Fibroblast of the conjunctiva (primary cell): Measurements from ENCODE around the gene SFXN5.

Experiments
- DNase-seq: peaks from one replicate; pipeline ENCODE4 v3.0.0-alpha.2; 2010; ENCODE audit warnings: low read depth

The SFXN5 gene

DNA sequence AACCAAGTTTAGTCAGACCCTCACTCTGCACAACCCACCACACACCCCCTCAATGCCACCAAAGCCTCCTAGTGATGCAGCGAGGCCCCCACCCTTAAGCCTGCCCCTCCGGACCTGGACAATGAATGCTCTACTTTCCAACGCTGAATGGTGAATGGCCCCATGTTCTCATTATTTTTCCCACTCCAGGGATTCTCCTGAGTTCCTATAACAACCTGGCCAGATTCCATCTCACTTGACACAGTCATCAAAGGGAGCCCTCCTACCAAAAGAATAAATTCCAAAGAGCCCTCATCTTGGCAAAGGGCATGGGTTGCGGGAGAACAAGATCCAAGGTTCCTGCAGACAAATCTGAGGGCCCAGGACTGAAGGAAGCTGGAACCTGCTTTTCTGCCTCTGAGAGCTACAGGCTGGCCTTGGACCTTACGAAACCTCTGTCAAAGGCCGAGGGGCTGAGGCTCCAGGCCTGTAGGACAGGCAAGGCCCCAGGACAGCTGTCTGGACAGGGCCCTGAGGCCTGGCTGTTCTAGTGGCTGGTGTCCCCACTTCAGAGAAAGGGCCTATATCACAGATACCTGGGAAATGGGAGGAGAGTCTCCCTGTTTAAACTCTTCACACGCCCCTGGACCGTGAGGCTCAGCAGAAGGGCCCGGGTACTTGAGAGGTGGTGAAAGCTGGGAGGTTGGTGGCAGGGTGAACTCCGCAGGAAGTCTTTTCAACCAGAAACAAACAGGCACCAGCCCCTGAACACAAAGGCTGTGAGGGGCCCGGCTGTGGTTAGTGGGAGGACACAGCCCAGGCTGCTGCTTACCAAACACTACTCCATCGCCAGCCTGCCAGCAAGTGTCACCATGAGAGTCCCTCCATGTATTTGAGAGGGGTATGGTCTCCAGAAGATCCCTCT is 27.3 kb downstream of the SFXN5 start:
- DNase-seq: no peak

DNA sequence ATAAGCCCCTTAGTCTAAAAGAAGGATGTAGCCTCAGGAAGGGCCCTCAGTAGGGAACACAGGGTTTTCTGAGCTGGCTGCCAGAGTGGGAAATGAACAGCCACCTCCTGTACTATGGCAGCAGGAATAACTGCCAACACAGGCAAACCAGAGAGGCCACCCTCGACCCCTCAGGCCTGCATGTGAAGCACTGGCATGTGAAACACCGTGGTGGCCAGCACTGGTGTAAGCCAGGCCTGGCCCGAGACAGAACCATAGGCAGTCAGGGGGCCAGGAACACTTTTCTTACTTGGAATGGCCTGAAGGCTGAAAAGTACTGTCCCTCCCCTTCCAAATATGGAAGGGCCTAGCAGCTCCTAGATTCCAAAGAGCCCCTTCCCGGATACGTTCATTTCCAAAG is 28.2 kb downstream of the SFXN5 start:
- no peak for DNase-seq

DNA sequence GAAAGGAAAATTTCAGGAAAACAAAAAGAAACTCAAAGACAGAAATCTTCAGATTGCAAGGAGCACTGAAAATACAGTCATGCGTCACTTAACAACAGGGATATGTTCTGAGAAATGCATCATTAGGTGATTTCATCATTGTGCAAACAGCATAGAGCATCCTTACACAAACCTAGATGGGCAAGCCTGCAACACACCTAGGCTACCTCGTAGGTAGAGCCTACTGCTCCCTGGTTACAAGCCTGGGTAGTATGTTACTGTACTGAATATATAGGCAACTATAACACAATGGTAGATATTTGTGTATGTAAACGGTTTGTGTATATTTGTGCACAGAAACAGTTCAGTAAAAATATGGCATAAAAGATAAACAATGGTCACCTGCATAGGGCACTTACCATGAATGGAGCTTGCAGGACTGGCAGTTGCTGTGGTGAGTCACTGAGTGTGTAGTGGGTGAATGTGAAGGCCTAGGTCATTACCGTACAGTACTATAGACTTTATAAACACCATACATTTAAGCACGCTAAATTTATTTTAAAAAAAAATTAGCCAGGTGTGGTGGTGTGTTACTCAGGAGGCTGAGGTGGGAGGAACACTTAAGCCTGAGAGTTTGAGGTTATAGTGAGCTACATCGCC is 33.4 kb downstream of the SFXN5 start:
- no peak for DNase-seq

DNA sequence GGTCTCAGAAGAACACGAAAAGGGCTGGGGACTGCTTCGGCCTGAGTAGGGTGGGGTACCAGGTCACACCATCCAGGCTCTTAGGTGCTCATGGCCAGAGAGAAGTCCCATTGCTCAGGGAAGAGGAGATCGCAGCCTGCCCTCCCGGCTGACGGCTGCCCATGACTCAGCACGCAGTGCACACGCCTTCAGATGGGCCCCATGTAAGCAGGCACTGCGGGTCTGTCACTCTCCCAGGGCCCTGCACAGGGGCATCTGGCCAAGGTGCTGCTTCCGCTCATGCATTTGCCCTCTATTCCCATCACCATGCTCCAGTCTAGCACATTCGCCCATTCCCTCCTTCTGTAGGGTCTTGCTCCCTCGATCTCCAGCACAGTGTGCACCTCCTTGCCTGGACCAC is 34.7 kb downstream of the SFXN5 start:
- DNase-seq: no peak

DNA sequence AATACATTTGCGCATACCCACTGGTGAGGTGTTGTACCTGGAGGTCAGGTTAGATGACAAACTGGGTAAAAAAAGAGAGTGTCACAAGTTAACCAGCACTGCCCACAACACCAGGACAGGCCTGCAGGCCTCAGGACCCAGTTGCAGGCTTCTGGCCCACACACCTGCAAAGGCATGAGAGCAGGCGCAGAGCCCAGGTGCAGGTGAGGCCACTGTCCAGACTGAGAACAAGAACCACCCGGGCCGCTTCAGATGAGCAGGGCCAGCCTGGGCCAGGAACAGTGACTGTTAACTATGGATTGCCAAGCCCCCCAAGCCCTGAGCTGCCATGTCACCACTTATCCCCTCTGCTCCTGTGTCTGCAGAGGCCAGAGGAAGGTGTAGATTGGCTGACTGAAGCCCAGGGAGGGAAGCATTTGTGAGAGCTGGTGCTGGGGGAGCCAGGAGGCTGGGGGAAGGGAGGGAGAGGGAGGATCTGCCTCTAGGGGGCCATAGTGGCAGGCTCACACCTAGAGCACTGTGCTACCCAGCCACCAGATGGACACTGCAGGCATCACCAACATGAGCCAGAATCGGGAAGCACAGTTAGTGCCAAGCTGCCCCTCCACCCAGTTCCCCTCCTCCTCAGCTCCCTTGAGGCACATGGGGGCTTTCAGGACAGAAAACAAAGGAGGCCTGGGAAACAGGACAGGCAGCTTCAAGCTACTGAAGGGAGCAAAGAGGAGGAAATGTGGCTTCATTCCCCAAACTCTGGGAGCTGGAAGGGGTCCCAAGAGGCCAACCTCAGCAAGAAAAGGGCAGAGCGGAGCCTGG is 35.4 kb downstream of the SFXN5 start:
- no peak for DNase-seq

DNA sequence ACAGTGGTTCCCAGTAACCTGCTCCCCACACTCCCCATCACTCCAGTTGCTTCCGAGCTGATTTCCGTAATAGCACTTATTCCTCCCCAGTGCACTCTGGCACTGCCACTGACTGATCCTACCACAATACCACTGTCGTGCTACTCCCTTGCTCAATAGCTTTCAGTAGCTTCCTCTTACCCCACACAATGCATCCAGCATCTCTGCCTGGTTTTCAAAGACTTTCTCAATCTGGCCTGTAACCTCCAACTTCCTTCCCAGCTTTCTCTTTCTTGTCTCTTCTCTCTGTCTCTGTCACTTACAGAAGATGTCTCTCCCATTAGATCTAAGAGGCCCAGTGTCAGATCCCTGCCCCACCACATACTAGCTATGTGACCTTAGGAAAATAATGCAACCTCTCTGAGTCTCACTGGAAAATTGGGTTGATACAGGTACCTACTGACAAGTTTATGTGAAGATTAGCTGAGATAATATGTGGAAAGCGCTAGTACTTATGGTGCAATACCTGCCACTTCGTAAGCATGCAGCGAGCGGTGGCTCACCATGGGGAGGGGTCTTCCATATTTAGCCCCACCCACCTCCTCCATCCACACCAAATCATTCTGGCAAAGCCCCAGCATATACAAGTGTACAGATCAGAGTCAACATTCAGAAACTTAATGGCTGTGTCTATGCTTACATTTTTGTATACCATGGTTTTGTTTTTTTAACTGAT is 36.7 kb downstream of the SFXN5 start:
- DNase-seq: no peak

GRCh38 chr2:73033766-73034381 is 37.6 kb downstream of the SFXN5 start:
- no peak for DNase-seq

- no peak for DNase-seq
Observed at GRCh38 chr2:73033142-73033765, 38.3 kb downstream of the SFXN5 start.

GRCh38 chr2:73032702-73033097 is 38.8 kb downstream of the SFXN5 start:
- no peak for DNase-seq

DNA sequence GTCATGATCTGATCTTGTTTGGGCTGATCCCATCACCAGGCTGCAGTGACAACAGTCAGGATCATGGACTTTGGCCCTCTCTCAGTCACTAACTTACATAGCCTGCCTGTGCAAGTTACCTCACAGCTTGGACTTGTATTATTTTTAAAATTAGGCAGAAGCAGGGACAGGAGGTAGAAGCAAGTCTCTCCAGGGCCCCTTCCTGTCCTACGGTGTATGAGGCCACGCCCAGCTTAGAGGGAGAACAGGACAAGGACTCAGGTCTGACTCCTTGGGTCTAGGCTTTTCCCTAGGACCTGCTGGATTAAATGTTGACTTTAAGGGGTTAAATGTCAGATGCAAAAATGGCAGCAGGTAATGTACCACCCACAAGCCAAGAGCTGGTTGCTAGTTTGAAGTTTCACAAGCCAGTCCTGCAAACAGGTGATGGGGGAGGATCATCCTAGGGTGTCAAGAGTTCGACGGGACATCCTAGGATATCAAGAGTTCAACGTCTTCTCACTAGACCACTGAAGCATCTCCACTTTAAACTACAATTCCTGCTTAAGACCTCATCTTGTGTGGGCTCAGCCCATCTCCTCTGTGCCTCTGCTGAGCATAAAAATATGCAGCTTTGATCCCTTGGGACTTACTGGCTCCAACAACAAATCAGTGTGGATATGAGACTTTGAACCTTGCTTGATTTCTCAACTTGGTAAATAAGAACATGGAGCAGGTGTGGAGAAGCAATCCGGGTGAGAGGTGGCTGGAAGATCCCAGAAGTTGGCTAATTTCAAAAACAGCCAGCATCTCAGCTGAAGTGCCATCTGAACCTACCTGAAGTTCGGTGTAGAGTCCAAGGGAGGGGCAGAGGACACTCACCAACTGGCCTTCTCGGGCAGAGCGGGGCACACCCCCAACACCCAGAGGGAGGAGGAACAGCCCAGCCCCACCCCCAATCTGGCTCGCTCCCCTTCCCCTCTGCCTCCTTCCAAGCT is 39.5 kb downstream of the SFXN5 start:
- DNase-seq: no peak

- no peak for DNase-seq
Observed at GRCh38 chr2:73031095-73031678, 40.3 kb downstream of the SFXN5 start.

GRCh38 chr2:73028841-73029240 is 42.7 kb downstream of the SFXN5 start:
- DNase-seq: no peak

DNA sequence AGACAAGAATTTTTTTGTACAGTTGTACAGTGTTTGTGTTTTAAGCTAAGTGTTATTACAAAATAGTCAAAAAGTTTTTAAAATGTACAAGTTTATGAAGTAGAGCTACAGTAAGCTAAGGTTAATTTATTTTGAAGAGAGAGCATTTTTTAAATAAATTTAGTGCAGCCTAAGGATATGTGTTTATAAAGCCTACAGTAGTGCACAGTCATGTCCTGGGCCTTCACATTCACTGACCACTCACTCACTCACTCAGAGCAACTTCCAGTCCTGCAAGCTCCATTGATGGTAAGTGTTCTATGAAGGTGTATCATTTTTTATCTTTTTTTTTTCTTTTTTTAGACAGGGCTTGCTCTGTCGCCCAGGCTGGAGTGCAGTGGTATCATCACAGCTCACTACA is 44.2 kb downstream of the SFXN5 start:
- no peak for DNase-seq

- no peak for DNase-seq
Observed at GRCh38 chr2:73023497-73023896, 48.0 kb downstream of the SFXN5 start.

DNA sequence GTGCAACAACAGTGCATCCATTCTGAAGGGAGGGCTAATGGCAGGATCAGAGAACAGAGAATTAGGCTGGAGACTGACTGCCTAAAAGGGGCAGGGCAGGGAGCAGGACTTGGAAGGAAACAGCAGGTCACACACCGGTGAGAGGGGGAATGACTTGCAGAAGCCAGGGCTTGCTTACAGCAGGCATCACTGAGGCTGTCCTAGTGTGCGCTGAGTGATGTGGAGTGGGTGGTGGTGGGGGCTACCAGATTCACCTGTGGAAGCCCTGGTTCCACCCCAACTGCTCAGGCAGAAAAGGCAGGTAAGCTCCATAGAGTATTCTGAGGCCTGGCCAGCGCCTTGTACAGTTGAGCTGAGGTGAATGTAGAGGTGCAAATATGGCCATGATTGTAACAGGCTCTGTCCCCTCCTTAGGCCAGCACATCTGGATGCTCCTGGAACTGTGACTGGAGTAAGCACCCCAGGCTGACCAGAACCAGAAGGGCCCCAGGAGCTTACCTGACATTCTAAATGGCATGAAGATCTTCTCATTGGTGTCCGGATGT is 49.4 kb downstream of the SFXN5 start:
- no peak for DNase-seq

GRCh38 chr2:73021371-73022010 is 50.0 kb downstream of the SFXN5 start:
- DNase-seq: no peak

DNA sequence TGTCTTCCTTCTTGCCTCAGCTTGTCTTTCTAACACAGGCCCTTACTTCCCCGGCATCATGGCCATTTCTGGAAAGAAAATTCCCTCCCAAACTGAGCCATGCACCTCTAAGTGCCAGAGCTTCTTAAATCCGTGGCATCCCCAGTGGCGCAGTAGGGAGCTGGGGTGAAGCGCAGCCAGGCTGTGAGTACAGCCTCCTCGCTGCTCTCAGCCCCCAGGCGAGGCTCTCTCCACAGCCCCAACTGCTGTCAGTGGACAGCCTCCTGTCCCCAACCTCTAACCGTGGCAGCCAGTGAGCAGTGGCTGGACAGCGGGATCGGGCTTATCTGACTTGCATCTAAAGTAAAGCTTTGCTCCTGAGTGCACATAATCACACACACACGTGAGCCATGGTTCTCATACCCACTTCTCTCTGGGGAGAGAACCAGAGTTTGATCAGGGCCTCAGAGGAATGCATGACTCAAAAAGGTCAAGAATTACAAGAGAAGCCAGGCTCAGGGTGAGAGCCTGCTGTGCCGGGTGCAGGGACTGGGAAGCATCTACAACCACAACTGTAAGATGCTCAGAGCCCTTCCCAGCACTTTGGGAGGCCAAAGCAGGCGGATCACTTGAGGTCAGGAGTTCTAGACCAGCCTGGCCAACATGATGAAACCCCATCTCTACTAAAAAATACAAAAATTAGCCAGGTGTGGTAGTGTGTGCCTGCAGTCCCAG is 50.7 kb downstream of the SFXN5 start:
- DNase-seq: peak; percentile 55

DNA sequence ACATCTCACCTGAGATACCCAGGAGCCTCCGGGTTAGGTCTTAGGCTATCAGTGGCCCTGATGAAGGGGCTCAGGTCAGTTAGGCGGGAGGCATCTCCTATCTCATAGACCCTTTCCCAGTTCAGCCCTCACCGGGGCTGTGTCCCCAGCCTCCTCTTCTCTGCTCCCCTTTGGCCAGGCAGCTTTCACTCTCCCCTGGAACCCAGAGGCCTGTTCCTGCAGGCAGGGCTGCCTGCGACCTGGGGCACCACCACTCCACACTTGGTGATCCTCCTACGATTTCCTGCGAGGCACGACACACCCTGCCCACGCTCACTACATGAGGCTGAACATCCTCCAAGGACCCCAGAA is 51.2 kb downstream of the SFXN5 start:
- DNase-seq: no peak
